CD14-positive monocyte (primary cell): ENCODE results near the gene ZC2HC1C. TPM values are rescaled to one million over a fixed set of nuclear protein-coding genes. Genes with fewer than 3 reads are reported as not detected.

ENCODE experiments used
- DNase-seq, 3 donors: peaks; one replicate each; pipeline ENCODE4 v3.0.0-alpha.2; 2011 to 2022
- H2AFZ ChIP-seq: 2 replicates; pipeline ENCODE4 v1.6.0; 2012; ENCODE audit warnings: mild to moderate bottlenecking, low read depth, low read length, inconsistent platforms; ENCODE audit not compliant: insufficient read depth, poor library complexity, severe bottlenecking
- H3K27ac ChIP-seq, 2 donors: 1 replicate in 1 of 2; 2 replicates in 1 of 2; pipeline ENCODE4 v1.5.1; 2012 to 2013; ENCODE audit warnings: low read length in 2 of 2, control low read depth in 1 of 2, inconsistent platforms in 1 of 2, low read depth in 1 of 2, mild to moderate bottlenecking in 1 of 2
- H3K27me3 ChIP-seq, 2 donors: one replicate each; pipeline versions ENCODE4 v1.6.0 to v1.6.1; 2011 to 2013; ENCODE audit warnings: low read length in 2 of 2; ENCODE audit not compliant: control insufficient read depth in 2 of 2, insufficient read depth in 2 of 2
- H3K36me3 ChIP-seq, 2 donors: replicated peaks in 1 of 2; 1 replicate in 1 of 2; 2 replicates in 1 of 2; pipeline versions ENCODE4 v1.5.1 to v1.6.1; 2012 to 2013; ENCODE audit warnings: low read length in 2 of 2, control low read depth in 1 of 2, inconsistent platforms in 1 of 2, mild to moderate bottlenecking in 1 of 2; ENCODE audit not compliant: insufficient read depth in 2 of 2, control insufficient read depth in 1 of 2
- H3K4me1 ChIP-seq, 2 donors: 1 replicate in 1 of 2; 2 replicates in 1 of 2; pipeline versions ENCODE4 v1.5.1 to v1.6.1; 2012 to 2013; ENCODE audit warnings: low read length in 2 of 2, control low read depth in 1 of 2, inconsistent platforms in 1 of 2, mild to moderate bottlenecking in 1 of 2, moderate library complexity in 1 of 2; ENCODE audit not compliant: insufficient read depth in 2 of 2, control insufficient read depth in 1 of 2
- H3K4me2 ChIP-seq: replicated peaks from 2 replicates; pipeline ENCODE3; 2012; ENCODE audit warnings: low read length, moderate library complexity, mild to moderate bottlenecking; ENCODE audit not compliant: poor library complexity, severe bottlenecking; ENCODE audit errors: extremely low read depth
- H3K4me3 ChIP-seq, 3 experiments: fragments of 200-600 bp in 1 of 3; sonication (generic) in 1 of 3; replicated peaks in 1 of 3; 1 replicate in 2 of 3; 2 replicates in 1 of 3; pipeline ENCODE4 v1.5.1; 2011 to 2013; ENCODE audit warnings: low read length in 3 of 3, mild to moderate bottlenecking in 3 of 3, control low read depth in 2 of 3, low read depth in 2 of 3, inconsistent platforms in 1 of 3, moderate library complexity in 1 of 3
- H3K79me2 ChIP-seq: 2 replicates; pipeline ENCODE4 v1.6.0; 2012; ENCODE audit warnings: mild to moderate bottlenecking, control low read depth, inconsistent platforms, low read length, moderate library complexity; ENCODE audit not compliant: insufficient read depth
- H3K9ac ChIP-seq: 2 replicates; pipeline ENCODE4 v1.6.0; 2017; ENCODE audit warnings: low read length, mild to moderate bottlenecking; ENCODE audit not compliant: insufficient read depth, poor library complexity, severe bottlenecking
- H3K9me3 ChIP-seq, 2 donors: replicated peaks in 1 of 2; 1 replicate in 1 of 2; 2 replicates in 1 of 2; pipeline versions ENCODE4 v1.5.1 to v1.6.1; 2012 to 2013; ENCODE audit warnings: low read length in 2 of 2, control low read depth in 1 of 2; ENCODE audit not compliant: control insufficient read depth in 1 of 2, insufficient read depth in 1 of 2
- H4K20me1 ChIP-seq: 2 replicates; pipeline ENCODE4 v1.6.0; 2012; ENCODE audit warnings: mild to moderate bottlenecking, low read length, control low read depth, moderate library complexity; ENCODE audit not compliant: insufficient read depth
- H3K27ac Mint-ChIP-seq, 7 donors: one replicate each; pipeline ENCODE4 v1.8.0; 2020; ENCODE audit warnings: mild to moderate bottlenecking in 7 of 7, mixed read lengths in 7 of 7, moderate library complexity in 6 of 7, inconsistent platforms in 2 of 7
- H3K27me3 Mint-ChIP-seq, 3 donors: one replicate each; pipeline ENCODE4 v1.8.0; 2021 to 2022; ENCODE audit warnings: low read depth in 3 of 3, mild to moderate bottlenecking in 3 of 3, mixed read lengths in 3 of 3, moderate library complexity in 3 of 3, inconsistent platforms in 1 of 3
- H3K36me3 Mint-ChIP-seq, 2 donors: one replicate each; pipeline ENCODE4 v1.8.0; 2020; ENCODE audit warnings: mixed read lengths in 2 of 2, inconsistent platforms in 1 of 2, mild to moderate bottlenecking in 1 of 2
- H3K4me1 Mint-ChIP-seq: one replicate; pipeline ENCODE4 v1.8.0; 2020; ENCODE audit warnings: mild to moderate bottlenecking, mixed read lengths
- H3K4me3 Mint-ChIP-seq, 2 donors: one replicate each; pipeline ENCODE4 v1.8.0; 2020; ENCODE audit warnings: mild to moderate bottlenecking in 2 of 2, mixed read lengths in 2 of 2, moderate library complexity in 1 of 2
- H3K9me3 Mint-ChIP-seq, 7 donors: one replicate each; pipeline ENCODE4 v1.8.0; 2020 to 2022; ENCODE audit warnings: mixed read lengths in 7 of 7, mild to moderate bottlenecking in 6 of 7, moderate library complexity in 6 of 7, inconsistent platforms in 2 of 7
- WGBS: methylation state at CpG from one replicate; pipeline ENCODE4 v1.1.5; 2013; ENCODE audit warnings: missing lambda C conversion rate; ENCODE audit not compliant: insufficient coverage; 5-methylcytosine and 5-hydroxymethylcytosine counted together
- intact Hi-C, 2 donors: fragments of 100-400 bp; cut with micrococcal nuclease; formaldehyde crosslinking; loops; one replicate each; pipeline versions ENCODE4 v1.15.0 to v1.15.1; 2023
- polyA plus RNA-seq, 3 donors: library from polyadenylated mRNA; depleted of rRNA in 1 of 3; unstranded in 2 of 3; stranded (reverse) in 1 of 3; fragments of 300-500 nt in 2 of 3; fragments of >200 nt in 1 of 3; fragmentation: Illumina TruSeq in 2 of 3; gene quantifications; 1 replicate in 2 of 3; 2 replicates in 1 of 3; pipeline ENCODE4 v1.2.3, GENCODE V29; 2012 to 2021
- TF ChIP-seq, protein P1 (sequence below): fragments of 200-600 bp; IDR thresholded peaks from one replicate; pipeline ENCODE4 v1.8.0; 2022; ENCODE audit warnings: antibody characterized with exemption, mild to moderate bottlenecking

ZC2HC1C gene
- polyA plus RNA-seq, 3 donors = 0.08 TPM; not detected in 2

GRCh38 chr14:75049731-75050201, 19.7 kb upstream of the ZC2HC1C start:
- peaks cover 46% of the 10 kb centered on the region for H3K4me1 Mint-ChIP-seq
- WGBS = no CpG with 5 or more reads among the region's 3 CpGs
- no peaks in the 10 kb centered on the region for H4K20me1 ChIP-seq
- H3K79me2 ChIP-seq = peaks cover 20% of the 10 kb centered on the region
- H3K36me3 Mint-ChIP-seq = peaks cover 7 to 10% of the 10 kb centered on the region in 2 donors
- H3K4me2 ChIP-seq = peak overlapping the region; percentile 84
- H3K4me1 ChIP-seq = peaks cover 29 to 43% of the 10 kb centered on the region in 2 donors
- no peaks in the 10 kb centered on the region for H3K27me3 Mint-ChIP-seq
- no peaks in the 10 kb centered on the region for H3K9me3 Mint-ChIP-seq
- no peaks in the 10 kb centered on the region for H3K9me3 ChIP-seq
- peak; percentile 27 to 72 (median 56) for DNase-seq
- peak overlapping the region in 1 of 3 experiments; percentile 81 for H3K4me3 ChIP-seq
- H3K27ac Mint-ChIP-seq = peak overlapping the region; percentile 91 to 98 (median 95)
- H3K27me3 ChIP-seq = no peaks in the 10 kb centered on the region
- no peak overlapping the region for H2AFZ ChIP-seq
- peak overlapping the region; percentile 36 to 85 for H3K27ac ChIP-seq
- intact Hi-C loops = no loop called here
- peak overlapping the region; percentile 60 to 91 for H3K4me3 Mint-ChIP-seq
- H3K9ac ChIP-seq = no peak overlapping the region
- H3K36me3 ChIP-seq = no peaks in the 10 kb centered on the region
- TF ChIP-seq, protein P1, sequence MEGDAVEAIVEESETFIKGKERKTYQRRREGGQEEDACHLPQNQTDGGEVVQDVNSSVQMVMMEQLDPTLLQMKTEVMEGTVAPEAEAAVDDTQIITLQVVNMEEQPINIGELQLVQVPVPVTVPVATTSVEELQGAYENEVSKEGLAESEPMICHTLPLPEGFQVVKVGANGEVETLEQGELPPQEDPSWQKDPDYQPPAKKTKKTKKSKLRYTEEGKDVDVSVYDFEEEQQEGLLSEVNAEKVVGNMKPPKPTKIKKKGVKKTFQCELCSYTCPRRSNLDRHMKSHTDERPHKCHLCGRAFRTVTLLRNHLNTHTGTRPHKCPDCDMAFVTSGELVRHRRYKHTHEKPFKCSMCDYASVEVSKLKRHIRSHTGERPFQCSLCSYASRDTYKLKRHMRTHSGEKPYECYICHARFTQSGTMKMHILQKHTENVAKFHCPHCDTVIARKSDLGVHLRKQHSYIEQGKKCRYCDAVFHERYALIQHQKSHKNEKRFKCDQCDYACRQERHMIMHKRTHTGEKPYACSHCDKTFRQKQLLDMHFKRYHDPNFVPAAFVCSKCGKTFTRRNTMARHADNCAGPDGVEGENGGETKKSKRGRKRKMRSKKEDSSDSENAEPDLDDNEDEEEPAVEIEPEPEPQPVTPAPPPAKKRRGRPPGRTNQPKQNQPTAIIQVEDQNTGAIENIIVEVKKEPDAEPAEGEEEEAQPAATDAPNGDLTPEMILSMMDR = no peak

- Histone ChIP-seq H3K9me3 (no peaks in the 10 kb centered on the region), H2AFZ (peak within 1 kb of the TSS; percentile 88), H3K27me3 (no peaks in the 10 kb centered on the region), H3K4me1 (peaks cover 29 to 43% of the 10 kb centered on the region in 2 donors), H3K79me2 (peaks cover 20% of the 10 kb centered on the region), H4K20me1 (no peaks in the 10 kb centered on the region), H3K4me3 (peak within 1 kb of the TSS; percentile 67 to 81 (median 75)), H3K36me3 (no peaks in the 10 kb centered on the region), H3K4me2 (peak within 1 kb of the TSS; percentile 84), H3K27ac (peak within 1 kb of the TSS; percentile 45 to 85), H3K9ac (peak within 1 kb of the TSS; percentile 84)
- TF ChIP-seq, protein P1 = no peak
- H3K4me1 Mint-ChIP-seq = peaks cover 43% of the 10 kb centered on the region
- H3K36me3 Mint-ChIP-seq = peaks cover 10 to 14% of the 10 kb centered on the region in 2 donors
- under 1% methylated on average over 58 of the region's 59 CpGs for WGBS
- peak; percentile 73 to 78 (median 76) for DNase-seq
- peak within 1 kb of the TSS; percentile 92 to 98 (median 96) for H3K27ac Mint-ChIP-seq
- no peaks in the 10 kb centered on the region for H3K27me3 Mint-ChIP-seq
- peak within 1 kb of the TSS; percentile 91 to 97 for H3K4me3 Mint-ChIP-seq
- H3K9me3 Mint-ChIP-seq = no peaks in the 10 kb centered on the region
- intact Hi-C loops = no loop called here
Measured at GRCh38 chr14:75050852-75051555, 18.4 kb upstream of the ZC2HC1C start, which contains the start of gene MLH3. Gene MLH3, minus strand, starts transcription at chr14:75051467. Its CDS starts 1,812 bp downstream, at chr14:75049655.
